VCaP (cell line): ENCODE measurements around the gene EIF4G2.
"Not testable (repeated sequence)": the region's sequence is repeated elsewhere in the genome, so short reads cannot be mapped to it uniquely, and the experiment has no call there.

Experiments used
- H3K27ac ChIP-seq: fragments of 450-650 bp; 2 replicates; pipeline ENCODE4 v1.5.1; 2017
- TF ChIP-seq, protein P1 (sequence below): fragments of 450-650 bp; conservative IDR thresholded peaks from 2 replicates; pipeline ENCODE4 v1.5.1; 2017; ENCODE audit warnings: mild to moderate bottlenecking, moderate library complexity

The EIF4G2 gene

GRCh38 chr11:10828402-10828801 lies 19.7 kb upstream of the EIF4G2 start:
- H3K27ac ChIP-seq, result no peak overlapping the region
- TF ChIP-seq, protein P1, sequence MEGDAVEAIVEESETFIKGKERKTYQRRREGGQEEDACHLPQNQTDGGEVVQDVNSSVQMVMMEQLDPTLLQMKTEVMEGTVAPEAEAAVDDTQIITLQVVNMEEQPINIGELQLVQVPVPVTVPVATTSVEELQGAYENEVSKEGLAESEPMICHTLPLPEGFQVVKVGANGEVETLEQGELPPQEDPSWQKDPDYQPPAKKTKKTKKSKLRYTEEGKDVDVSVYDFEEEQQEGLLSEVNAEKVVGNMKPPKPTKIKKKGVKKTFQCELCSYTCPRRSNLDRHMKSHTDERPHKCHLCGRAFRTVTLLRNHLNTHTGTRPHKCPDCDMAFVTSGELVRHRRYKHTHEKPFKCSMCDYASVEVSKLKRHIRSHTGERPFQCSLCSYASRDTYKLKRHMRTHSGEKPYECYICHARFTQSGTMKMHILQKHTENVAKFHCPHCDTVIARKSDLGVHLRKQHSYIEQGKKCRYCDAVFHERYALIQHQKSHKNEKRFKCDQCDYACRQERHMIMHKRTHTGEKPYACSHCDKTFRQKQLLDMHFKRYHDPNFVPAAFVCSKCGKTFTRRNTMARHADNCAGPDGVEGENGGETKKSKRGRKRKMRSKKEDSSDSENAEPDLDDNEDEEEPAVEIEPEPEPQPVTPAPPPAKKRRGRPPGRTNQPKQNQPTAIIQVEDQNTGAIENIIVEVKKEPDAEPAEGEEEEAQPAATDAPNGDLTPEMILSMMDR, result no peak

DNA sequence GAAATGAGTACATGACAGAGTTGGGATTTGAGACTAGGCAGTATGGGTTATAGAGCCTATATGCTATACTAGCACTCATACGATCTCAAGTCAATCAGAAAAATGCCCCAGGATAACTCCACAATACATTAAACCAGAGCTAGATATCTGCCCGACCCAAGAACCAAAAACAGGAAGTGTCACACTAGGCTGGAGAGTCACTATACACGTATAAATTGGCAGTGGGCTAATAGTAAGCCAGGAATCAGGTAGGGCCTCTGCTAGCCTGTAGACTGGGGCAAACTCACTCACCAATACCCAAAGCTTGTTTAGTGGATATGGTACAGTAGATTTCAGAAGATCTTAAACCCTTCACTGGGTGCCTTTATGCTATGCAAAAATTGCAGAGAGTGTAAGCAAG lies 16.2 kb upstream of the EIF4G2 start:
- TF ChIP-seq, protein P1, result no peak
- no peak overlapping the region for H3K27ac ChIP-seq

- TF ChIP-seq, protein P1, result no peak
- H3K27ac ChIP-seq, result no peak overlapping the region
Measured at GRCh38 chr11:10823152-10823579, 14.4 kb upstream of the EIF4G2 start.

GRCh38 chr11:10822491-10822890 lies 13.8 kb upstream of the EIF4G2 start:
- H3K27ac ChIP-seq, result not testable (repeated sequence)

GRCh38 chr11:10818594-10818993 lies 9.9 kb upstream of the EIF4G2 start:
- H3K27ac ChIP-seq, result no peak overlapping the region
- TF ChIP-seq, protein P1, result no peak

DNA sequence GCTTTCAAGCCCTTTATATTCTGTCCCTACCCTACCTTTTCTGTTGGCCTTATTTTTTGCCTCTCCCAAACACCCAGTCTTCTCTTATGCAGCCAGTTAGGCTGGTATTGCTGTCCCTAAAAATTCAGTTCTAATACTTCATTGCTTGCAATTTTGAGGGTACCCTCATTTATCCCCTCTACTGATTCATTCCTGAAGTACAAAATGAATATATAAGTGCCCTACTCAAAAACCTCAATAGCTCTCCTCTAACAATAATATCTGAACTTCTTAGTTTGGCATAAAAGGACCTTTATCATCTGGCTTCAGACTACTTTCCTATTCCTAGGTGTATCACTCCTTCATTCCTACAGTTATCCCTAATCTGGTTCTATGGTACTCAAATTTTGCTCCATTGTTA lies 5.2 kb upstream of the EIF4G2 start:
- no peak overlapping the region for H3K27ac ChIP-seq
- TF ChIP-seq, protein P1, result no peak

- peak overlapping the region; percentile 99 for H3K27ac ChIP-seq
- TF ChIP-seq, protein P1, result no peak
Measured at GRCh38 chr11:10809373-10810160, 841 bp upstream of the EIF4G2 start.

DNA sequence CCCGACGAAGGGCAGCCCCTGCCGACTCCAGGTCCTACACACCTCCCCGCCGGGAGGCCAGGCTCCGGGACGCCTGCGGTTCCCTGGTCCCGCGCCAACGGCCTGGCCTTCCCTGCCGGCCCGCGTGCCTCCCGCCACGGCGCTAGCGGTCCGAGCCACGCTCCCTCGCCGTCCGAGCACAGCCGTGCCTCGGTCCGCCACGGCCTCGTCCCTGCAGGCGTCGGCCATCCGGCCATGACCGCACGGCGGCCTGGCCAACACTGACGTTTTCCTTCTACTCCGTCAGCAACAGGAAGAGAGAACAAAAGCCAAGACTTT lies 532 bp downstream of the EIF4G2 start:
- TF ChIP-seq, protein P1, result no peak
- H3K27ac ChIP-seq, result peak overlapping the region; percentile 99
